T-helper 1 cell treated with Interleukin-12 subunit alpha and Interleukin-12 subunit beta and Interleukin-4 antibody, amounts not matched to agents 30 μg/mL and 1 μg/mL, for 36 hours (primary cell): ENCODE data around the gene SCN1B.
A peak's percentile ranks its signal among the peaks of the same experiment; 100 is the strongest.
"Not testable (repeated sequence)": the region's sequence is repeated elsewhere in the genome, so short reads cannot be mapped to it uniquely, and the experiment has no call there.

Experiments used
- H3K27ac Mint-ChIP-seq: one replicate; pipeline ENCODE4 v1.8.0; 2021; ENCODE audit warnings: mild to moderate bottlenecking, mixed read lengths
- H3K27me3 Mint-ChIP-seq: one replicate; pipeline ENCODE4 v1.8.0; 2021; ENCODE audit warnings: low read depth, mixed read lengths
- H3K36me3 Mint-ChIP-seq: one replicate; pipeline ENCODE4 v1.8.0; 2021; ENCODE audit warnings: low read depth, mixed read lengths
- H3K4me1 Mint-ChIP-seq: one replicate; pipeline ENCODE4 v1.8.0; 2021; ENCODE audit warnings: low read depth, mixed read lengths
- H3K4me3 Mint-ChIP-seq: one replicate; pipeline ENCODE4 v1.8.0; 2021; ENCODE audit warnings: mild to moderate bottlenecking, moderate library complexity, mixed read lengths
- H3K9me3 Mint-ChIP-seq: one replicate; pipeline ENCODE4 v1.8.0; 2021; ENCODE audit warnings: mixed read lengths

SCN1B gene

GRCh38 chr19:34997071-34997617 lies 33.1 kb upstream of the SCN1B start:
- Mint-ChIP-seq H3K27ac (peak overlapping the region; percentile 96), H3K9me3 (no peaks in the 10 kb centered on the region), H3K27me3 (no peaks in the 10 kb centered on the region), H3K4me3 (peak overlapping the region; percentile 47), H3K4me1 (peaks cover 30% of the 10 kb centered on the region), H3K36me3 (peaks cover 5% of the 10 kb centered on the region)

- H3K4me1 Mint-ChIP-seq = peaks cover 39% of the 10 kb centered on the region
- not testable (repeated sequence) for H3K9me3 Mint-ChIP-seq, H3K27me3 Mint-ChIP-seq, H3K36me3 Mint-ChIP-seq
- peak overlapping the region; percentile 96 for H3K27ac Mint-ChIP-seq
- peak overlapping the region; percentile 47 for H3K4me3 Mint-ChIP-seq
These were observed 32.0 kb upstream of the SCN1B start for GRCh38 chr19:34998224-34998623.

- H3K4me1 Mint-ChIP-seq = peaks cover 46% of the 10 kb centered on the region
- H3K27ac Mint-ChIP-seq = peak overlapping the region; percentile 85
- H3K27me3 Mint-ChIP-seq = no peaks in the 10 kb centered on the region
- peaks cover 8% of the 10 kb centered on the region for H3K36me3 Mint-ChIP-seq
- H3K4me3 Mint-ChIP-seq = peak overlapping the region; percentile 86
- H3K9me3 Mint-ChIP-seq = no peaks in the 10 kb centered on the region
These were observed 31.3 kb upstream of the SCN1B start for GRCh38 chr19:34998777-34999497.

GRCh38 chr19:34999498-35000337 lies 30.6 kb upstream of the SCN1B start, which contains the start of gene GRAMD1A:
TSS of gene GRAMD1A (plus strand) at chr19:35000323. CDS start at chr19:35000479, 156 bp downstream.
- no peaks in the 10 kb centered on the region for H3K9me3 Mint-ChIP-seq
- peaks cover 8% of the 10 kb centered on the region for H3K36me3 Mint-ChIP-seq
- peak within 1 kb of the TSS; percentile 93 for H3K4me3 Mint-ChIP-seq
- H3K27me3 Mint-ChIP-seq = no peaks in the 10 kb centered on the region
- H3K4me1 Mint-ChIP-seq = peaks cover 50% of the 10 kb centered on the region
- peak within 1 kb of the TSS; percentile 95 for H3K27ac Mint-ChIP-seq

GRCh38 chr19:35000338-35000646 lies 30.0 kb upstream of the SCN1B start:
- H3K4me1 Mint-ChIP-seq = peaks cover 50% of the 10 kb centered on the region
- no peaks in the 10 kb centered on the region for H3K9me3 Mint-ChIP-seq

GRCh38 chr19:35000647-35001501 lies 29.4 kb upstream of the SCN1B start:
- H3K4me3 Mint-ChIP-seq = peak overlapping the region; percentile 93
- H3K4me1 Mint-ChIP-seq = peaks cover 50% of the 10 kb centered on the region
- H3K27ac Mint-ChIP-seq = peak overlapping the region; percentile 95
- H3K36me3 Mint-ChIP-seq = peaks cover 12% of the 10 kb centered on the region
- no peaks in the 10 kb centered on the region for H3K9me3 Mint-ChIP-seq
- no peaks in the 10 kb centered on the region for H3K27me3 Mint-ChIP-seq

More at GRCh38 chr19:35000338-35000646, 30.0 kb upstream of the SCN1B start:
- Mint-ChIP-seq H3K27me3 (no peaks in the 10 kb centered on the region), H3K27ac (no peak overlapping the region), H3K36me3 (peaks cover 8% of the 10 kb centered on the region), H3K4me3 (peak overlapping the region; percentile 21)

- peaks cover 53% of the 10 kb centered on the region for H3K4me1 Mint-ChIP-seq
- no peaks in the 10 kb centered on the region for H3K27me3 Mint-ChIP-seq
- no peaks in the 10 kb centered on the region for H3K9me3 Mint-ChIP-seq
- H3K36me3 Mint-ChIP-seq = peaks cover 19% of the 10 kb centered on the region
- peak overlapping the region; percentile 93 for H3K4me3 Mint-ChIP-seq
- peak overlapping the region; percentile 95 for H3K27ac Mint-ChIP-seq
These were observed 28.2 kb upstream of the SCN1B start for GRCh38 chr19:35002037-35002535.

GRCh38 chr19:35004517-35005255 lies 25.6 kb upstream of the SCN1B start:
- Mint-ChIP-seq H3K9me3 (no peaks in the 10 kb centered on the region), H3K36me3 (peaks cover 19% of the 10 kb centered on the region), H3K4me1 (peaks cover 36% of the 10 kb centered on the region), H3K27me3 (no peaks in the 10 kb centered on the region), H3K27ac (no peak overlapping the region), H3K4me3 (no peak overlapping the region)

- Mint-ChIP-seq H3K9me3 (no peaks in the 10 kb centered on the region), H3K4me1 (peaks cover 38% of the 10 kb centered on the region), H3K27me3 (no peaks in the 10 kb centered on the region), H3K4me3 (no peak overlapping the region), H3K36me3 (peaks cover 21% of the 10 kb centered on the region), H3K27ac (no peak overlapping the region)
These were observed 24.9 kb upstream of the SCN1B start for GRCh38 chr19:35005256-35005977.

GRCh38 chr19:35006007-35006341 lies 24.3 kb upstream of the SCN1B start:
- H3K9me3 Mint-ChIP-seq, H3K27me3 Mint-ChIP-seq, H3K27ac Mint-ChIP-seq, H3K4me3 Mint-ChIP-seq: not testable (repeated sequence)
- H3K4me1 Mint-ChIP-seq = peaks cover 41% of the 10 kb centered on the region
- H3K36me3 Mint-ChIP-seq = peaks cover 24% of the 10 kb centered on the region

GRCh38 chr19:35006342-35006998 lies 23.8 kb upstream of the SCN1B start:
- Mint-ChIP-seq H3K27ac (peak overlapping the region; percentile 19), H3K27me3 (no peaks in the 10 kb centered on the region), H3K36me3 (peaks cover 25% of the 10 kb centered on the region), H3K4me1 (peaks cover 38% of the 10 kb centered on the region), H3K4me3 (no peak overlapping the region), H3K9me3 (no peaks in the 10 kb centered on the region)

- no peak overlapping the region for H3K4me3 Mint-ChIP-seq
- H3K27me3 Mint-ChIP-seq = no peaks in the 10 kb centered on the region
- peaks cover 25% of the 10 kb centered on the region for H3K36me3 Mint-ChIP-seq
- H3K4me1 Mint-ChIP-seq = peaks cover 37% of the 10 kb centered on the region
- no peaks in the 10 kb centered on the region for H3K9me3 Mint-ChIP-seq
- no peak overlapping the region for H3K27ac Mint-ChIP-seq
These were observed 23.3 kb upstream of the SCN1B start for GRCh38 chr19:35006999-35007365.

GRCh38 chr19:35007427-35007826 lies 22.8 kb upstream of the SCN1B start:
- H3K36me3 Mint-ChIP-seq = peaks cover 27% of the 10 kb centered on the region
- H3K4me1 Mint-ChIP-seq = peaks cover 37% of the 10 kb centered on the region
- H3K4me3 Mint-ChIP-seq, H3K27me3 Mint-ChIP-seq, H3K27ac Mint-ChIP-seq, H3K9me3 Mint-ChIP-seq: not testable (repeated sequence)
